Left ventricle myocardium superior (tissue), 1 donor: ENCODE data around the gene AUTS2. TPM values are rescaled to one million over a fixed set of nuclear protein-coding genes. Genes with fewer than 3 reads are reported as not detected.
"Not testable (repeated sequence)": the region's sequence is repeated elsewhere in the genome, so short reads cannot be mapped to it uniquely, and the experiment has no call there.

Experiments
- ATAC-seq: fragments of 200-7000 bp; cut with Tn5 transposase; one replicate; pipeline ENCODE4 v1.9.1; 2020; ENCODE audit warnings: mild to moderate bottlenecking, moderate library complexity
- DNase-seq: peaks from one replicate; pipeline ENCODE4 v3.0.0-alpha.2; 2020
- intact Hi-C: fragments of 100-400 bp; cut with micrococcal nuclease; formaldehyde crosslinking; loops from one replicate; pipeline ENCODE4 v1.11.0; 2022
- total RNA-seq: library from RNA; stranded (reverse); fragmentation: NEBNext Ultra II Directional; extraction: Animal tissue kit (Norgen Biotek cat#: 25700); gene quantifications from one replicate; pipeline ENCODE4 v1.2.1, GENCODE V29; 2021
- donor health status: DM: no; HTN: yes; CAD: no; lungs with severe emphysema.

AUTS2 gene
- total RNA-seq, 1 donor from 2014 or later = 7.9 TPM

DNA sequence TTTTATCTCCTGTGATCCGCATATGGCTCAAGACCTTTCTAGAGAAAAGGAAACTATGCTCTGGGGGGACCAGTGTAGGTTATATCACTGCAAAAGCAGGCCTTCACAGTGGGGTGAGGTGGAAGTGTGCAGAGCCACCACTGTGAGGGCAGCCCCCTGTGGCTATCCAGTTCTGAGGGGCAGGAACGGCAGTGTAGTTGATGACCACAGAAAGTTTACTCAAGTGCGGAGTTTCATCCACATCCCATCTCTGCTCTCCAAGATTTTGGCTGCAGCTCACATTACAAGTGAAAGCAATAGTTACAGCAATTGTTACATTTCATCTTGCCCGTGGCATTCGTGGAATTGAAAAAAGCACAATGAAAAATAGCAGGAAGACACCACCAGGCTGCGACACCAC, 1187.8 kb downstream of the AUTS2 start:
- intact Hi-C loops = no loop called here
- DNase-seq (no peak), ATAC-seq (no peak)

DNA sequence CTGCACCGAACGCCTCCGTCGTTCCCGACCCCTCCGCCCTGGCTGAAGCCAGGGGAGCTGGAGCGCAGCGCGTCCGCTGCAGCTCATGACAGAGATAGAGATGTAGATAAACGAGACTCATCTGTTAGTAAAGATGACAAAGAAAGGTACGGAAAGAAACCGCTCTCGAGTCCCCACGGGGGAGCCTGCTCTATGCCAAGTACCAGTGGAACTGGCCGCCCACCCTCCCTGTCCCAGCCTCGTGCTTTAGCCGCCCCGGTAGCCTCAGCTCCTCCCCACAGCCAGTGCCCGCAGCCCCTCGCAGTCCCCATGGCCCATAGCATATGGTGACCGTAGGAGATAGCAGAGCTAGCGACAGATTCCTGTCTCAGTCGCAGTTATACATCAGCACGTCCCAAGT, 1189.0 kb downstream of the AUTS2 start:
- ATAC-seq = no peak
- DNase-seq = no peak
- intact Hi-C loops = no loop called here

DNA sequence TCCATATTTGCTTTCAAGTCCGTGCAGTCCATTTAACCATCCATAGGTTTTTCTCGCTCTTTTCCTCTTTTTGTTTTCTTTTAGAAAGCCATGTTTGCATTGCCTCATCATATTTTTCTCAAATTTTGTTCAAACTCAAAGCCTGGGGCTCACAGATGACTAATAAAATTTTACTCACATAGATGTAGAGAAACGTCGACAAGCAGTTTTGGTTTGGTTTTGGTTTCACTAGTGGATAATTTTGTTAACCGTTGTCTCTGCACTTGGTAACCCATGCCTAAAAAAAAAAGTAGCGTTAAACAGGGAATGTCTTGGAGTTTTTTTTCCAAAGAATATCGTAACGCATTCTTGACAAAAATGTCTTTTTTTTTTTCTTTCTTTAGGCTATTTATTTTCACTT, 1189.5 kb downstream of the AUTS2 start:
- ATAC-seq (no peak), DNase-seq (no peak)
- intact Hi-C loops = no loop called here

DNA sequence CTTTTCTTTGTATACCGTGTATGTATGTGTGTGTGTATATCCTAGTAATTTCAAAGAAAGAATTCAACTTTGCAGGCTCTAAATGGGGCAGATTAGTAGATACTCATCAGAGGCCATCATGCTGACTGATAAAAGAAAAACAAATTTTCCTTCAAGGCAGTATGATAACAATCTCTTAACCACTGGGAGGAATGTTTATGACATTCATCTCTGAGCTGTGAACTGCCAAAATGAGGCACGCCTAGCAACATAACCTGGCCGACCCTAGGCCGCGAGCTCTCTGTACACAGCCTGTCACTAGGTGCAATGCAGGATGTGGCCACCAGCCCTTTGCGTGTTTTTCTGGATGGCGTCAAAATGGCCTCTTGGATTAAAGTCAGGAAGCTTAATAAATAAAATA, 1190.0 kb downstream of the AUTS2 start:
- no peak for ATAC-seq
- intact Hi-C loops = no loop called here
- DNase-seq = no peak

DNA sequence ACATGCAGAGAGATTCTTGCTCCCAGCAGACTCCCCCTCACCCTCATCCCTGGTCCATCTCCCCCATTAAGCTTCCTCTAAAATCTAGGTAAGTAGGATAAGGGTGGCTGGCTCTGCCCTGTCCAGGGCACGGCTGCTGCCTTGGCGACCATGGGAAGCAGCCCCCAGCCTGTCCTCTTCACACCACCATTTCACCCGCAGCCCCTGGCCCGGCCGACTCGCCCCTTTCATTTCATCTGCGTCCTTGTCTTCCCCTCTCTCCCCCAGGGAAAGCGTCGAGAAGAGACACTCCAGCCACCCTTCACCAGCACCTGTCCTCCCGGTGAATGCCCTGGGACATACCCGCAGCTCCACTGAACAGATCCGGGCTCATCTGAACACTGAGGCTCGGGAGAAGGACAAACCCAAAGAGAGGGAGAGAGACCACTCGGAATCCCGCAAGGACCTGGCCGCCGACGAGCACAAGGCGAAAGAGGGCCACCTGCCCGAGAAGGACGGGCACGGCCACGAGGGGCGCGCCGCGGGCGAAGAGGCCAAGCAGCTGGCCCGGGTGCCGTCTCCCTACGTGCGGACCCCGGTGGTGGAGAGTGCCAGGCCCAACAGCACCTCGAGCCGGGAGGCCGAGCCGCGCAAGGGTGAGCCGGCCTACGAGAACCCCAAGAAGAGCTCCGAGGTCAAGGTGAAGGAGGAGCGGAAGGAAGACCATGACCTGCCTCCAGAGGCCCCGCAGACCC, 1191.4 kb downstream of the AUTS2 start:
- intact Hi-C loops = no loop called here
- DNase-seq (no peak), ATAC-seq (no peak)

DNA sequence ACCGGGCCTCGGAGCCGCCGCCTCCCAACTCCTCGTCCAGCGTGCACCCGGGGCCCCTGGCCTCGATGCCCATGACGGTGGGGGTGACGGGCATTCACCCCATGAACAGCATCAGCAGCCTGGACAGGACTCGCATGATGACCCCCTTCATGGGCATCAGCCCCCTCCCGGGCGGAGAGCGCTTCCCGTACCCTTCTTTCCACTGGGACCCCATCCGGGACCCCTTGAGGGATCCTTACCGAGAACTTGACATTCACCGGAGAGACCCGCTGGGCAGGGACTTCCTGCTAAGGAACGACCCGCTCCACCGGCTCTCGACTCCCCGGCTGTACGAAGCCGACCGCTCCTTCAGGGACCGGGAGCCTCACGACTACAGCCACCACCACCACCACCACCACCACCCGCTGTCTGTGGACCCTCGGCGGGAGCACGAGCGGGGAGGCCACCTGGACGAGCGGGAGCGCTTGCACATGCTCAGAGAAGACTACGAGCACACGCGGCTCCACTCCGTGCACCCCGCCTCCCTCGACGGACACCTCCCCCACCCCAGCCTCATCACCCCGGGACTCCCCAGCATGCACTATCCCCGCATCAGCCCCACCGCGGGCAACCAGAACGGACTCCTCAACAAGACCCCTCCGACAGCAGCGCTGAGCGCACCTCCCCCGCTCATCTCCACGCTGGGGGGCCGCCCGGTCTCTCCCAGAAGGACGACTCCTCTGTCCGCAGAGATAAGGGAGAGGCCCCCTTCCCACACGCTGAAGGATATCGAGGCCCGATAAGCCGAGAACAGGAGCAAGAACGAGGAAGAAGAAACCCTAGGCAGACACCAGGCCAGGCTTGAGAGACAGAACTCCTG, 1192.2 kb downstream of the AUTS2 start:
- no peak for DNase-seq
- intact Hi-C loops = no loop called here
- no peak for ATAC-seq

DNA sequence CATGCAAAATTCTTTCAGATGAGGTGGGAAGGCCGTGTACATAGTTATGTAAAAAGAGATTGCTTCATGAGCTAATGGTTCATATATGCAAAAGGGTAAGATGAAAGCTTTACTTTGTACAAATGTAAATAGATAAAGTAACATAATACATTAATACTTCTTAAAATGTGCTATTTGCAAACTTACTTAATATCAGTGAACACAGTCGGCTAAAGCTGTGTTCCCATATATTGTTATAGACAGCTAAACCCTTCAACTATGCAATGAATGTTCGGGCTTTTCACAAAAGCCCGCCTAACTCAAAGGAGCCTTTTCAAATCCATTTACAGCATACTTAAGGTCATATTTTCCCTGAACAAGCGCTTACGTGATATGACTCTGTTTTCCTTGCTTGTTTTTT, 1193.1 kb downstream of the AUTS2 start:
- ATAC-seq (no peak), DNase-seq (no peak)
- intact Hi-C loops = no loop called here

DNA sequence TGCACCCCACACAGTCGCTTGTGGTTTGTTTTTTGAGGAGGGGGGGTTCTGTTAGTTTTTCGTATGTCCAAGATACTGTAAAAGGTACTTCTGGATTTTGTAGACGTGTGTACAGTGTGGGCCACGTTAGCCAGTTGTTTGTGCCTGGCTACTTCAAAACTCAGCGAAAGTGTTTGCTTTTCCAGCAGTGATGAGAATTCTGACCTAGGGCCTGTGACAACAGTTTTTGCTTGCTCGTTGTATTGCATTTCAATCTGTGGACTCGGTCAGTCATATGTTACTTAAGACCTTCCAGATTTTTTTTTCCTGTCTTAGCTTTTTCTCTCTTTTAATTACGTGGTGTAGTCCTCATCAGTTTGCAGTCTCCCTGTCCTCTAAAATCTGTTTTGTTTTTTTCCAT, 1194.8 kb downstream of the AUTS2 start:
- no peak for DNase-seq
- ATAC-seq = no peak
- intact Hi-C loops = no loop called here

DNA sequence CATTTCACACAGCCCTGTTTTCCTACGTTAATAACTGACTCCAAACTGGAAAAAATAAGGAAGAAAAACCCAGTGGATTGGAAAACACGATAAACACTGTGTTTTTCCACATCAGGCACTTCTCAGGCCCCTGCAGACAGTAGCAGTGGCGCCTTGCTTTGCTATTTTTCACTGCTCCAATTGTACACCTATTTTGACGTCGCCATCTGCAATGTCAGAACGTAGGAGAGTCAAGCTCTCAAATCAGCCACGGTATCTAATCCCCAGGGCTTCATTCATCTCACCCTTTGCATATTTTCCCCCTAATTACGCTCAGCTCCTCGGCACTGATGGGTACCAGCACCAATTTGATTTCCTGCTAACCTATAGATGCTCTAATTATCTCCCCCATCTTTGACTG, 1195.5 kb downstream of the AUTS2 start:
- DNase-seq (no peak), ATAC-seq (no peak)
- intact Hi-C loops = no loop called here

DNA sequence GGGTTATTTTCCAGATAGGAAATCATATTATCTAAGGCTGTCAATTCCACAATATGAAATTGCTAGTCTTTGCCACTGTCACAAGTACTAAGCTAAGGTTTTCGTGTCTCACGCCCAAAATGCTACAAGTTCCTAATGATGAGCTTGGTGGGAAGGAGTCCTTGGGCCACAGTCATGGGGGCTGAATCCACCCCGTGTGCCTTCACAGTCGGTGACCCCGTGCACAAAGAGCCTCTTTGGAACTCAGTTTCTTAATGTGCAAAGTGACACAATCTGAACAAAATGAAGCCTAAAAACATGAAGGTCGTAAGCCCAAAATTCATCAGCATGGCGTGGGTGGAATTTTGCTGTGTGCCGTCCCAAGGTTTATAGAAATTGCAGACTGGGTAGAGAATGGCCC, 1196.7 kb downstream of the AUTS2 start:
- intact Hi-C loops = no loop called here
- DNase-seq = no peak
- ATAC-seq = no peak

DNA sequence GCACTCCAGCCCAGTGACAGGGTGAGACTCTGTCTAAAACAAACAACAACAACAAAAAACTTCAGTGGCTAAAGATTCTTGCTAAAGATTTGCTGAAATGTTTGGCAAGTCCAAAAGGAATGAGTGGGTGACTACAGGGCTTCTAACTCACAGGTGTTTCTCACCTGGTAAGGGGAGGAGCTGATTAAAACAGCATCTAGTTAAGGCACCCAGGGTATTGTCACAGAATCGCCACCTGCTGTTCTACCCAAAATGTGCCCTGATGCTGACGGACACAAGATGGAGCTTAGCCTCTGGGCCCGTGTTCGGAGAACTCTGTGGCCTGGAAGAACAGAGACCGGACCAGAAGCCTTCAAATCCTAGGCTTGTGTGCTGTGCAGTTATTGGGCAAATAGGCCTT, 1197.7 kb downstream of the AUTS2 start:
- no peak for ATAC-seq
- intact Hi-C loops = no loop called here
- DNase-seq = no peak

DNA sequence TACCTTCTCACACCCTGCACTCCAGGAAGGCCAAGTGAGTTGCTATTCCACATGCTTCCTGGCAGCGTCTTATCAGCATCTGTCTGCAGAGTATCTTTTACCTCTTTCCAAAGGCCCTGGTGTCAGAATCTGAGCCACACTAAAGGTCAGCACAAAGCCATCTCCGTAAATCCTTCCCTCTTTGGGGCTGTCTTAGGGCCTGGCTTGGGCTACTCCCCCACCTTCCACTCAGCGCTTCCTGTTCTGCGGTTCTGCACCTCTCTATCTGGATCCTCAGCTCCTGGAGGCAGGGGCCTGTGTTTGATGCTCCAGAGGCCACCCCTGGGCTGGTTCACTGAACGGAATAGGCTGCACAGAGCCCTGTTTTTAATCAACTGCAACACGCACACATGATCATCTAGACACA, 1198.8 kb downstream of the AUTS2 start:
- no peak for ATAC-seq
- DNase-seq = no peak
- intact Hi-C loops = no loop called here

DNA sequence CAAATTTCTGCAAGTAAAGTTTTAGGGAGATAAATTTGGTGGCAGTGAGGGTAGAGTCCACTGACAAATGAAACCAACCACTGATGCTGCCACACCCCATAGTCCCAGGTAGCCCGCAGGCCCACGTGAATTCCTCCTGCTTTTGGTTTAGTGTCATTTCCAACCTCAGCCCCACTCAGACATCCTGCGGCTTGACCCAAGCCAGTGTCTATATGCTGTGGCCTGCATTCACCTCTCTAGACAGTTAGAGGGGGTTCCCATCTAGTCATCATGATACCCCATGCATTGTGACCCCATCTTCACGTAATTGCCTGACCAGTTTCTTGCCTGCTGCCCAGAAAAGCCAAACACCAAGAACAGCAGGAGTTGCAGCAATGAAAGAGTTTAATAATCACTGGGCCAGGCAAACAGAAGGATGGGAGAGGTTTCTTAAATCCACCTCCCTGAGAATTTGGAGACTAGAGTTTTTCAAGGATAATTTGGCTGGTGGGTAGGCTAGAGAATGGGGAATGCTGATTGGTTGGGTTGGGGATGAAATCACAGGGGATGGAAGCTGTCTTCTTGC, 1201.6 kb downstream of the AUTS2 start:
- intact Hi-C loops = no loop called here
- ATAC-seq = no peak
- DNase-seq = no peak

DNA sequence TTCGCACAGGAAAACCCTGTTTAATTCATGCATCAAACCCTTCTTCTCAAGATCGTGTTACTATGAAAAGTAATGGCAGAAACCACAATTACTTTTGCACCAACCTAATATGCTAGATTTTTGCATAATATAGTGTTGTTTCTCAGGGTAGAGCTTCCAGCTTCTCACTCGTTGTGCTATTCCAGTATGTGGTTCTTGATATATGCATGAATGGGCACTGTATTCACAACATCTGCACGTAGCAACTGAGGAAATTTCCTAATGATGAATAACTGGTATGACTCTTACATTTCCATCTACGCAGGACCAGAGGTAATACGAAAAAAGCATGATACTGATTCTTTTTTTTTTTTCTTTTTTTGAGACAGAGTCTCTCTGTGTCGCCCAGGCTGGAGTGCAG, 1207.1 kb downstream of the AUTS2 start:
- no peak for DNase-seq
- intact Hi-C loops = no loop called here
- ATAC-seq = no peak

DNA sequence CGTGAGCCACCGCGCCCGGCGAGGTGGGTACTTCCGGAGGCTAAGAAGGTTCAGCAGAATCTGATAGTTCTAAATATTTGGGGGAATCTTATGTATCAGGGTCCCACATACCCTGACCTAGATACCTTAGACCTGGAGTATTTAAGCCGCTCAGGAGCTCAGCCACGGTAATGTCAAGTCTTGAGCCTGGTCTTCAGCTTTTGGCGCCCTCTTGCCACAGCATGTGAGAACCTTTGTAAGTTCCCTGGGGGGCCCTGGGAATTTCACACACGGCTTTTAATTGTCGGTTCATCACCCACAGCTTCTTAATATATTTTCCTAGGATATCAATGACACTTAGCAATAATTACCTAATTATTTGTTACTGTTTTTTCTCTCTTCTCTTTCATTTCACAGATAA, 1209.4 kb downstream of the AUTS2 start:
- DNase-seq = no peak
- intact Hi-C loops = no loop called here

DNA sequence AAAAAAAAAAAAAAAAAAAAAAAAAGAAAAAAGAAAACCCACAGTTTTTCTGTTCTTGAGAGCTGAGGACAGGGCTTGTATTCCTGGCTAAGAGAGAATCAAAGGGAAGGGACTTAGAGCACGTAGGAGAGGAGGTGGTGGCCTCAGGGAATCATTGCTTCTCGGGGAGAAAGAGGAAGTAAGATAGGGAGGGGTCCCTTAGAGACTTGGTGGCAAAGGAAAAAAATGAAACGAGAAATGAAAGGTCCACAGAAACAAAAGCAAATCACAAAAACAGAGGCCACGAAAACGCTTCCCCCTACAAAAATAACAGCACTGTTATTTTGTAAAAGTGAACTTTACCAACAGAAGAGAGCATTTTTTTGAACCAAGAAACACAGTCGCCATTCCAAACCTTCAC, 1210.6 kb downstream of the AUTS2 start:
- ATAC-seq = no peak
- DNase-seq = no peak

More for the DNA sequence above, 1209.4 kb downstream of the AUTS2 start:
- ATAC-seq = no peak

DNA sequence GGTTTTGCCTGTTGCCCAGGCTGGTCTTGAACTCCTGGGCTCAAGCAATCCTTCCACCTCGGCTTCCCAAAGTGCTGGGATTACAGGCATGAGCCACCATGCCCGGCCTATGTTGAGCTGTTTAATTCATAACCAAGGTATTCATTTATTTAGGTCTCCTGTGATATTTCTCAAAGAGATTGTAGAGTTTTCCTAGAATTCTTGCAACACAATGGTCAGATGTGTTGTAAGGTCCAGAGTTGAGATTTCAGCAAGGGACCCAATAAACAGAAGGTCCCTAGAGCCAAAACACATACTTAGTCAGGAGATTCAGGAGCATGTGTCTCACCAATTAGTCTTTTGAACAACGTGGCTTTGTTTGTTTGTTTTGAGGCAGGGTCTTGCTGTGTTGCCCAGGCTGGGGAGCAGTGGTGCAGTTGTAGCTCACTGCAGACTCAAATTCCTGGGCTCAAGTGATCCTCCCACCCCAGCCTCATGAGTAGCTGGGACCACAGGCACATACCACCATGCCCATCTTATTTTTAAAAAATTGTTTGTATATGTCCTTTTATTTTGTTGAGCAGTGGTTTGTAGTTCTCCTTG, 1212.4 kb downstream of the AUTS2 start:
- ATAC-seq (no peak), DNase-seq (no peak)
- intact Hi-C loops = no loop called here

More for the DNA sequence above, 1210.6 kb downstream of the AUTS2 start:
- intact Hi-C loops = no loop called here

DNA sequence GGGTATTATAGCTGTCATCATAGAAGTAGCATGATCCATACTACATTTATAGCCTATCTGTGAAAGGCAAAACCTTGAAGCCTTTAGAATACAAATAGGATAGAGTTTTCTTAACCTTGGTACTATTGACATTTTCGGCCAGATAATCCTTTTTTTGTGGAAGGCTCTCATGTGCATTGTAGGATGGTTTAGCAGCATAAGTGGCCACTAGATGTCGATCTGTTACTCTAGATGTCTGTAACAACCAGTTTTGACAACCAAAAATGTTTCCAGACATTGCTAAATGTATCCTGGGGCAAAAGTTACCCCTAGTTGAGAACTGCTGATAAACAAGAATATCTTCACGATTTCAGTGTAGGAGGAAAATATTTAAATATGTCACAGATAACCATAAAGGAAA, 1214.2 kb downstream of the AUTS2 start:
- intact Hi-C loops = no loop called here
- DNase-seq (no peak), ATAC-seq (no peak)

DNA sequence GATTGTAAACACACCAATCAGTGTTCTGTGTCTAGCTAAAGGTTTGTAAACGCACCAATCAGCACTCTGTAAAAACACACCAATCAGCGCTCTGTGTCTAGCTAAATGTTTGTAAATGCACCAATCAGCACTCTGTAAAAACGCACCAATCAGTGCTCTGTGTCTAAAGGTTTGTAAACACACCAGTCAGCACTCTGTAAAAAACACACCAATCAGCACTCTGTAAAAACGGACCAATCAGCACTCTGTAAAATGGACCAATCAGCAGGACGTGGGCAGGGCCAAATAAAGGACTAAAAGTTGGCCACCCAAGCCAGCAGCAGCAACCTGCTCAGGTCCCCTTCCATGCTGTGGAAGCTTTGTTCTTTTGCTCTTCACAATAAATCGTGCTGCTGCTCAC, 1224.2 kb downstream of the AUTS2 start:
- DNase-seq, intact Hi-C loops, ATAC-seq: not testable (repeated sequence)
